ENCODE measurements around the gene TEX261.

The TEX261 gene

GRCh38 chr2:70957798-70958197, 36.9 kb downstream of the TEX261 start:
- Histone ChIP-seq H3K4me3 (ENCODE audit: low read depth in 1 of 2, low read length in 2 of 2) (no peak overlapping the region), H3K27ac (ENCODE audit: low read length) (no peak overlapping the region), H3K79me2 (ENCODE audit: insufficient read depth, low read length) (no peaks in the 10 kb centered on the region), H3K9me3 (ENCODE audit: insufficient read depth, low read length, severe bottlenecking) (no peaks in the 10 kb centered on the region), H3K9ac (ENCODE audit: low read depth, low read length) (no peak overlapping the region), H3K36me3 (ENCODE audit: insufficient read depth, low read length) (no peaks in the 10 kb centered on the region), H3K27me3 (ENCODE audit: insufficient read depth, low read length, poor library complexity) (peaks cover 10% of the 10 kb centered on the region), H2AFZ (ENCODE audit: low read depth, low read length) (no peak overlapping the region), H3K4me1 (ENCODE audit: insufficient read depth, low read length) (peaks cover 5% of the 10 kb centered on the region), H4K20me1 (ENCODE audit: insufficient read depth, low read length) (no peaks in the 10 kb centered on the region; the same call in 1 of the 2 replicates), H3K4me2 (ENCODE audit: insufficient read depth, low read length) (no peak overlapping the region)
- no peak for TF ChIP-seq CTCF (IDR thresholded peaks at IDR 0.05; ENCODE audit: borderline replicate concordance, extremely low read depth, low read length, poor library complexity, severe bottlenecking)
- TF ChIP-seq EZH2 (IDR thresholded peaks at IDR 0.05; ENCODE audit: borderline replicate concordance, low read depth, low read length, severe bottlenecking): no peak
- ATAC-seq (ENCODE audit: insufficient read depth, low read depth): no peak
- no peak for DNase-seq

GRCh38 chr2:70956141-70956540, 38.5 kb downstream of the TEX261 start:
- H4K20me1 ChIP-seq (ENCODE audit: insufficient read depth, low read length): no peaks in the 10 kb centered on the region; the same call in 1 of the 2 replicates
- no peaks in the 10 kb centered on the region for H3K36me3 ChIP-seq (ENCODE audit: insufficient read depth, low read length)
- no peak for DNase-seq
- no peaks in the 10 kb centered on the region for H3K9me3 ChIP-seq (ENCODE audit: insufficient read depth, low read length, severe bottlenecking)
- H3K4me2 ChIP-seq (ENCODE audit: insufficient read depth, low read length): no peak overlapping the region
- no peaks in the 10 kb centered on the region for H3K79me2 ChIP-seq (ENCODE audit: insufficient read depth, low read length)
- H3K4me1 ChIP-seq (ENCODE audit: insufficient read depth, low read length): peaks cover 5% of the 10 kb centered on the region
- no peak overlapping the region for H3K27ac ChIP-seq (ENCODE audit: low read length)
- H2AFZ ChIP-seq (ENCODE audit: low read depth, low read length): no peak overlapping the region
- H3K4me3 ChIP-seq (ENCODE audit: low read depth in 1 of 2, low read length in 2 of 2): no peak overlapping the region
- peaks cover 10% of the 10 kb centered on the region for H3K27me3 ChIP-seq (ENCODE audit: insufficient read depth, low read length, poor library complexity)
- no peak for ATAC-seq (ENCODE audit: insufficient read depth, low read depth)
- TF ChIP-seq CTCF (IDR thresholded peaks at IDR 0.05; ENCODE audit: borderline replicate concordance, extremely low read depth, low read length, poor library complexity, severe bottlenecking) (no peak), EZH2 (IDR thresholded peaks at IDR 0.05; ENCODE audit: borderline replicate concordance, low read depth, low read length, severe bottlenecking) (no peak)
- no peak overlapping the region for H3K9ac ChIP-seq (ENCODE audit: low read depth, low read length)

GRCh38 chr2:70954886-70955285, 39.8 kb downstream of the TEX261 start:
- no peaks in the 10 kb centered on the region for H3K79me2 ChIP-seq (ENCODE audit: insufficient read depth, low read length)
- TF ChIP-seq CTCF (IDR thresholded peaks at IDR 0.05; ENCODE audit: borderline replicate concordance, extremely low read depth, low read length, poor library complexity, severe bottlenecking) (no peak), EZH2 (IDR thresholded peaks at IDR 0.05; ENCODE audit: borderline replicate concordance, low read depth, low read length, severe bottlenecking) (no peak)
- DNase-seq (no peak), ATAC-seq (ENCODE audit: insufficient read depth, low read depth) (no peak)
- H3K27ac ChIP-seq (ENCODE audit: low read length): no peak overlapping the region
- H3K9me3 ChIP-seq (ENCODE audit: insufficient read depth, low read length, severe bottlenecking): no peaks in the 10 kb centered on the region
- no peaks in the 10 kb centered on the region for H4K20me1 ChIP-seq (ENCODE audit: insufficient read depth, low read length)
- no peak overlapping the region for H3K9ac ChIP-seq (ENCODE audit: low read depth, low read length)
- H3K4me2 ChIP-seq (ENCODE audit: insufficient read depth, low read length): no peak overlapping the region
- H2AFZ ChIP-seq (ENCODE audit: low read depth, low read length): no peak overlapping the region
- peaks cover 10% of the 10 kb centered on the region for H3K27me3 ChIP-seq (ENCODE audit: insufficient read depth, low read length, poor library complexity)
- peaks cover 5% of the 10 kb centered on the region for H3K4me1 ChIP-seq (ENCODE audit: insufficient read depth, low read length)
- H3K4me3 ChIP-seq (ENCODE audit: low read depth in 1 of 2, low read length in 2 of 2): no peak overlapping the region
- no peaks in the 10 kb centered on the region for H3K36me3 ChIP-seq (ENCODE audit: insufficient read depth, low read length)

- Histone ChIP-seq H3K4me3 (ENCODE audit: low read depth in 1 of 2, low read length in 2 of 2) (no peak overlapping the region), H2AFZ (ENCODE audit: low read depth, low read length) (no peak overlapping the region), H3K4me2 (ENCODE audit: insufficient read depth, low read length) (no peak overlapping the region), H3K27ac (ENCODE audit: low read length) (no peak overlapping the region), H3K79me2 (ENCODE audit: insufficient read depth, low read length) (no peaks in the 10 kb centered on the region; the same call in 1 of the 2 replicates), H3K27me3 (ENCODE audit: insufficient read depth, low read length, poor library complexity) (no peaks in the 10 kb centered on the region), H3K4me1 (ENCODE audit: insufficient read depth, low read length) (peaks cover 29% of the 10 kb centered on the region), H4K20me1 (ENCODE audit: insufficient read depth, low read length) (no peaks in the 10 kb centered on the region), H3K9ac (ENCODE audit: low read depth, low read length) (no peak overlapping the region), H3K36me3 (ENCODE audit: insufficient read depth, low read length) (no peaks in the 10 kb centered on the region), H3K9me3 (ENCODE audit: insufficient read depth, low read length, severe bottlenecking) (no peaks in the 10 kb centered on the region)
- DNase-seq (no peak), ATAC-seq (ENCODE audit: insufficient read depth, low read depth) (no peak)
- TF ChIP-seq EZH2 (IDR thresholded peaks at IDR 0.05; ENCODE audit: borderline replicate concordance, low read depth, low read length, severe bottlenecking) (no peak), CTCF (IDR thresholded peaks at IDR 0.05; ENCODE audit: borderline replicate concordance, extremely low read depth, low read length, poor library complexity, severe bottlenecking) (no peak)
Observed at GRCh38 chr2:70949086-70949485, 45.6 kb downstream of the TEX261 start.
